HCT116 (cell line): ENCODE measurements around the gene SLC38A9. TPM values are rescaled to one million over a fixed set of nuclear protein-coding genes. Genes with fewer than 3 reads are reported as not detected.

Experiments used
- ATAC-seq: fragments of 200-7000 bp; cut with Tn5 transposase; 2 replicates; pipeline ENCODE4 v1.9.1; 2020; ENCODE audit warnings: mild to moderate bottlenecking, moderate library complexity
- BruUV-seq: library from RNA; stranded (reverse); fragments of 400-500 nt; replicated peaks from 2 replicates; lab custom pipeline; 2021; lab: Mats Ljungman, UMichigan
- CTCF ChIA-PET: fragments of 300-600 bp; sonication (Branson Sonifier 250); formaldehyde crosslinking; loops from one replicate; lab custom pipeline; 2021; ENCODE audit warnings: antibody characterized with exemption; lab: Charles Lee
- POLR2A ChIA-PET: fragments of 300-600, 350-600 bp; sonication (Branson Sonifier 250); formaldehyde crosslinking; loops from one replicate; lab custom pipeline; 2021; ENCODE audit warnings: antibody characterized with exemption; lab: Charles Lee
- RAD21 ChIA-PET, 2 experiments: fragments of 300-600 bp; sonication (Branson Sonifier 250); formaldehyde crosslinking; loops; one replicate each; lab custom pipeline; 2023; ENCODE audit warnings: low total read pairs in 2 of 2; ENCODE audit not compliant: uncharacterized antibody in 2 of 2, unreplicated experiment in 2 of 2, low non-redundant PET in 1 of 2; lab: Charles Lee
- DNase-seq: peaks from one replicate; pipeline ENCODE4 v3.0.0-alpha.2; 2010; ENCODE audit warnings: low read depth, low spot score
- H2AFZ ChIP-seq: fragments of 200-600 bp; shearing (Covaris generic), sonication (generic); 2 replicates; pipeline ENCODE4 v1.6.1; 2017; ENCODE audit warnings: low read depth, mixed run types, mixed read lengths, antibody characterized with exemption, low read length; ENCODE audit not compliant: poor library complexity, severe bottlenecking
- H3K27ac ChIP-seq: 2 replicates; pipeline ENCODE4 v1.5.1; 2012; ENCODE audit warnings: low read depth, low read length
- H3K27me3 ChIP-seq: fragments of 200-600 bp; sonication (generic); 2 replicates; pipeline ENCODE4 v1.6.1; 2016; ENCODE audit warnings: mixed run types, low read length, mixed read lengths; ENCODE audit not compliant: insufficient read depth
- H3K36me3 ChIP-seq, 2 experiments: fragments of 200-500 bp in 1 of 2; fragments of 200-600 bp in 1 of 2; sonication (Bioruptor generic) in 1 of 2; sonication (generic) in 1 of 2; 2 replicates each; pipeline versions ENCODE4 v1.5.1 to v1.6.1; 2014 to 2016; ENCODE audit warnings: low read length in 2 of 2, inconsistent platforms in 1 of 2, mixed read lengths in 1 of 2, mixed run types in 1 of 2; ENCODE audit not compliant: insufficient read depth in 2 of 2, control insufficient read depth in 1 of 2
- H3K4me1 ChIP-seq, 2 experiments: fragments of 200-600 bp in 1 of 2; sonication (generic) in 1 of 2; 2 replicates each; pipeline versions ENCODE4 v1.5.1 to v1.6.1; 2012 to 2017; ENCODE audit warnings: low read length in 2 of 2, inconsistent platforms in 1 of 2, mild to moderate bottlenecking in 1 of 2, mixed read lengths in 1 of 2, mixed run types in 1 of 2, moderate library complexity in 1 of 2; ENCODE audit not compliant: insufficient read depth in 2 of 2, control insufficient read depth in 1 of 2
- H3K4me2 ChIP-seq: fragments of 200-600 bp; sonication (generic); 2 replicates; pipeline ENCODE4 v1.6.1; 2017; ENCODE audit warnings: mixed run types, low read length, mixed read lengths
- H3K4me3 ChIP-seq, 2 experiments: fragments of 200-600 bp in 1 of 2; sonication (generic) in 1 of 2; replicated peaks in 1 of 2; 2 replicates each; pipeline ENCODE4 v1.5.1; 2011 to 2016; ENCODE audit warnings: low read length in 2 of 2, control low read depth in 1 of 2, low read depth in 1 of 2, mild to moderate bottlenecking in 1 of 2, mixed read lengths in 1 of 2, mixed run types in 1 of 2
- H3K79me2 ChIP-seq: fragments of 200-600 bp; sonication (generic); 2 replicates; pipeline ENCODE4 v1.6.1; 2017; ENCODE audit warnings: mild to moderate bottlenecking, mixed run types, low read length, moderate library complexity, mixed read lengths; ENCODE audit not compliant: insufficient read depth
- H3K9ac ChIP-seq: fragments of 200-600 bp; sonication (generic); 2 replicates; pipeline ENCODE4 v1.6.1; 2016; ENCODE audit warnings: low read length, mixed read lengths
- H3K9me2 ChIP-seq: fragments of 200-600 bp; sonication (generic), shearing (Covaris generic); 2 replicates; pipeline ENCODE4 v1.6.1; 2017; ENCODE audit warnings: mixed run types, mild to moderate bottlenecking, moderate library complexity; ENCODE audit not compliant: insufficient read depth
- H3K9me3 ChIP-seq, 2 experiments: fragments of 200-500 bp in 1 of 2; fragments of 200-600 bp in 1 of 2; sonication (Bioruptor generic) in 1 of 2; sonication (generic) in 1 of 2; 2 replicates each; pipeline ENCODE4 v1.6.1; 2014 to 2017; ENCODE audit warnings: low read length in 2 of 2, mixed read lengths in 2 of 2, inconsistent platforms in 1 of 2, low read depth in 1 of 2, mild to moderate bottlenecking in 1 of 2, mixed run types in 1 of 2, moderate library complexity in 1 of 2; ENCODE audit not compliant: control insufficient read depth in 1 of 2, insufficient read depth in 1 of 2
- H4K20me1 ChIP-seq: fragments of 200-600 bp; sonication (generic), shearing (Covaris generic); 2 replicates; pipeline ENCODE4 v1.6.1; 2017; ENCODE audit warnings: mixed run types, mild to moderate bottlenecking, moderate library complexity; ENCODE audit not compliant: insufficient read depth
- CBX3 ChIP-seq: IDR thresholded peaks from 2 replicates; pipeline ENCODE4 v1.6.1; 2012; ENCODE audit warnings: low read depth
- ELF1 ChIP-seq: IDR thresholded peaks from 2 replicates; pipeline ENCODE4 v1.6.1; 2012; ENCODE audit warnings: low read depth, borderline replicate concordance
- EZH2phosphoT487 ChIP-seq: fragments of 200-600 bp; IDR thresholded peaks from 2 replicates; pipeline ENCODE4 v1.6.1; 2018; ENCODE audit warnings: antibody characterized with exemption, borderline replicate concordance
- FOSL1 ChIP-seq: IDR thresholded peaks from 2 replicates; pipeline ENCODE4 v1.6.1; 2012; ENCODE audit warnings: low read depth
- JUND ChIP-seq: IDR thresholded peaks from 2 replicates; pipeline ENCODE4 v1.6.1; 2012
- POLR2A ChIP-seq: IDR thresholded peaks from 2 replicates; pipeline ENCODE4 v1.7.0; 2011; ENCODE audit warnings: borderline replicate concordance; ENCODE audit not compliant: insufficient read depth, insufficient read length; ENCODE audit errors: extremely low read depth
- SIN3A ChIP-seq: IDR thresholded peaks from 2 replicates; pipeline ENCODE4 v1.6.1; 2012; ENCODE audit warnings: low read depth
- SP1 ChIP-seq: IDR thresholded peaks from 2 replicates; pipeline ENCODE4 v1.6.1; 2012; ENCODE audit warnings: low read depth
- ZFX ChIP-seq: fragments of 450-650 bp; IDR thresholded peaks from 2 replicates; pipeline ENCODE4 v1.6.1; 2017
- ZNF274 ChIP-seq: fragments of 200-500 bp; sonication (Bioruptor generic); IDR thresholded peaks from 2 replicates; pipeline ENCODE4 v1.6.1; 2014; ENCODE audit warnings: mild to moderate bottlenecking, low read depth, low read length, inconsistent platforms
- intact Hi-C: fragments of 100-400 bp; cut with micrococcal nuclease; formaldehyde crosslinking; loops from 2 replicates; pipeline ENCODE4 v1.10.0; 2022
- total RNA-seq: library from RNA; stranded (reverse); gene quantifications from one replicate; pipeline ENCODE4 v1.2.1, GENCODE V29; 2021; ENCODE audit not compliant: unreplicated experiment
- TF ChIP-seq, protein P1 (sequence below), 3 experiments: fragments of 200-600 bp in 1 of 3; sonication (generic) in 1 of 3; IDR thresholded peaks in 2 of 3; conservative IDR thresholded peaks in 1 of 3; 2 replicates each; pipeline ENCODE4 v1.5.1; 2012 to 2017; ENCODE audit warnings: low read depth in 2 of 3, low read length in 2 of 3, antibody characterized with exemption in 1 of 3, borderline replicate concordance in 1 of 3, control low read depth in 1 of 3, mild to moderate bottlenecking in 1 of 3, mixed read lengths in 1 of 3, mixed run types in 1 of 3, moderate library complexity in 1 of 3; ENCODE audit not compliant: insufficient read depth in 1 of 3
- TF ChIP-seq, protein P2 (sequence below): IDR thresholded peaks from 2 replicates; pipeline ENCODE4 v1.6.1; 2012; ENCODE audit warnings: low read depth
- TF ChIP-seq, protein P3 (sequence below): IDR thresholded peaks from 2 replicates; pipeline ENCODE4 v1.6.1; 2012

The SLC38A9 gene
- total RNA-seq, 1 experiment from 2014 or later, result 12.6 TPM

DNA sequence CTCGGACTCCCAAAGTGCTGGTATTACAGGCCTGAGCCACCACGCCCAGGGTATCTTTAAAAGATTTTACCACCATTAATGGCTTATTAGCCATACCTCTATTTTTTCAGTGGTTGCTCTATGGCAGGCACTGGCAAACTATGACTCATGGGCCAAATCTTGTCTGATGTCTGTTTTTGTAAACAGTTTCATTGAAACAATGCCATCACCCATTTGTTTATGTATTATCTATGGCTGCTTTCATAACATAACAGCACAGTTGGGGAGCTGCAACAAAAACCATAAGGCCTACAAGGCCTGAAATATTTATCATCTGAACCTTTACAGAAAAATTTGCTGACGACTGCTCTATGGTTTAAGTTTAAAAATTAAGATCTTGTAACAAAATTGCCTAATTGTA, 66.8 kb downstream of the SLC38A9 start:
- intact Hi-C loops, result no loop called here
- H3K9me3 ChIP-seq, result no peaks in the 10 kb centered on the region
- H3K4me3 ChIP-seq, result no peak overlapping the region
- RAD21 ChIA-PET, result no interaction called here
- peaks cover 0 to 5% of the 10 kb centered on the region in 2 experiments; a peak in 1 of 4 replicates for H3K4me1 ChIP-seq
- TF ChIP-seq SIN3A (no peak), SP1 (no peak), EZH2phosphoT487 (no peak), POLR2A (no peak), ELF1 (no peak), ZNF274 (no peak), JUND (no peak), FOSL1 (no peak), ZFX (no peak), CBX3 (no peak)
- TF ChIP-seq, protein P1, sequence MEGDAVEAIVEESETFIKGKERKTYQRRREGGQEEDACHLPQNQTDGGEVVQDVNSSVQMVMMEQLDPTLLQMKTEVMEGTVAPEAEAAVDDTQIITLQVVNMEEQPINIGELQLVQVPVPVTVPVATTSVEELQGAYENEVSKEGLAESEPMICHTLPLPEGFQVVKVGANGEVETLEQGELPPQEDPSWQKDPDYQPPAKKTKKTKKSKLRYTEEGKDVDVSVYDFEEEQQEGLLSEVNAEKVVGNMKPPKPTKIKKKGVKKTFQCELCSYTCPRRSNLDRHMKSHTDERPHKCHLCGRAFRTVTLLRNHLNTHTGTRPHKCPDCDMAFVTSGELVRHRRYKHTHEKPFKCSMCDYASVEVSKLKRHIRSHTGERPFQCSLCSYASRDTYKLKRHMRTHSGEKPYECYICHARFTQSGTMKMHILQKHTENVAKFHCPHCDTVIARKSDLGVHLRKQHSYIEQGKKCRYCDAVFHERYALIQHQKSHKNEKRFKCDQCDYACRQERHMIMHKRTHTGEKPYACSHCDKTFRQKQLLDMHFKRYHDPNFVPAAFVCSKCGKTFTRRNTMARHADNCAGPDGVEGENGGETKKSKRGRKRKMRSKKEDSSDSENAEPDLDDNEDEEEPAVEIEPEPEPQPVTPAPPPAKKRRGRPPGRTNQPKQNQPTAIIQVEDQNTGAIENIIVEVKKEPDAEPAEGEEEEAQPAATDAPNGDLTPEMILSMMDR (IDR thresholded peaks at IDR 0.05 in 2 of 3, conservative IDR thresholded peaks at IDR 0.05 in 1 of 3; ENCODE audit: borderline replicate concordance in 1 of 3, insufficient read depth in 1 of 3, low read depth in 2 of 3, low read length in 2 of 3), result no peak
- TF ChIP-seq, protein P2, sequence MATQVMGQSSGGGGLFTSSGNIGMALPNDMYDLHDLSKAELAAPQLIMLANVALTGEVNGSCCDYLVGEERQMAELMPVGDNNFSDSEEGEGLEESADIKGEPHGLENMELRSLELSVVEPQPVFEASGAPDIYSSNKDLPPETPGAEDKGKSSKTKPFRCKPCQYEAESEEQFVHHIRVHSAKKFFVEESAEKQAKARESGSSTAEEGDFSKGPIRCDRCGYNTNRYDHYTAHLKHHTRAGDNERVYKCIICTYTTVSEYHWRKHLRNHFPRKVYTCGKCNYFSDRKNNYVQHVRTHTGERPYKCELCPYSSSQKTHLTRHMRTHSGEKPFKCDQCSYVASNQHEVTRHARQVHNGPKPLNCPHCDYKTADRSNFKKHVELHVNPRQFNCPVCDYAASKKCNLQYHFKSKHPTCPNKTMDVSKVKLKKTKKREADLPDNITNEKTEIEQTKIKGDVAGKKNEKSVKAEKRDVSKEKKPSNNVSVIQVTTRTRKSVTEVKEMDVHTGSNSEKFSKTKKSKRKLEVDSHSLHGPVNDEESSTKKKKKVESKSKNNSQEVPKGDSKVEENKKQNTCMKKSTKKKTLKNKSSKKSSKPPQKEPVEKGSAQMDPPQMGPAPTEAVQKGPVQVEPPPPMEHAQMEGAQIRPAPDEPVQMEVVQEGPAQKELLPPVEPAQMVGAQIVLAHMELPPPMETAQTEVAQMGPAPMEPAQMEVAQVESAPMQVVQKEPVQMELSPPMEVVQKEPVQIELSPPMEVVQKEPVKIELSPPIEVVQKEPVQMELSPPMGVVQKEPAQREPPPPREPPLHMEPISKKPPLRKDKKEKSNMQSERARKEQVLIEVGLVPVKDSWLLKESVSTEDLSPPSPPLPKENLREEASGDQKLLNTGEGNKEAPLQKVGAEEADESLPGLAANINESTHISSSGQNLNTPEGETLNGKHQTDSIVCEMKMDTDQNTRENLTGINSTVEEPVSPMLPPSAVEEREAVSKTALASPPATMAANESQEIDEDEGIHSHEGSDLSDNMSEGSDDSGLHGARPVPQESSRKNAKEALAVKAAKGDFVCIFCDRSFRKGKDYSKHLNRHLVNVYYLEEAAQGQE, result no peak
- TF ChIP-seq, protein P3, sequence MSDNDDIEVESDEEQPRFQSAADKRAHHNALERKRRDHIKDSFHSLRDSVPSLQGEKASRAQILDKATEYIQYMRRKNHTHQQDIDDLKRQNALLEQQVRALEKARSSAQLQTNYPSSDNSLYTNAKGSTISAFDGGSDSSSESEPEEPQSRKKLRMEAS, result no peak
- ATAC-seq (no peak), DNase-seq (no peak)
- H3K9me2 ChIP-seq, result no peaks in the 10 kb centered on the region
- H3K4me2 ChIP-seq, result no peak overlapping the region
- CTCF ChIA-PET, result no interaction called here
- H4K20me1 ChIP-seq, result no peaks in the 10 kb centered on the region
- H3K27ac ChIP-seq, result no peak overlapping the region
- H2AFZ ChIP-seq, result no peak overlapping the region
- no peaks in the 10 kb centered on the region for H3K27me3 ChIP-seq
- H3K36me3 ChIP-seq, result no peaks in the 10 kb centered on the region
- no TSS peak for BruUV-seq
- POLR2A ChIA-PET, result no interaction called here
- H3K79me2 ChIP-seq, result no peaks in the 10 kb centered on the region
- no peak overlapping the region for H3K9ac ChIP-seq
